Lung (tissue), 12 donors: Measurements from ENCODE around the gene MYO18B. TPM values are rescaled to one million over a fixed set of nuclear protein-coding genes. Genes with fewer than 3 reads are reported as not detected.
"Not testable (repeated sequence)": the region's sequence is repeated elsewhere in the genome, so short reads cannot be mapped to it uniquely, and the experiment has no call there.

Experiments used
- ATAC-seq: fragments of 200-7000 bp; cut with Tn5 transposase; one replicate; pipeline ENCODE4 v1.9.1; 2020; ENCODE audit warnings: moderate number of reproducible peaks; ENCODE audit not compliant: insufficient read depth, low FRiP score
- DNase-seq, 3 donors: peaks; one replicate each; pipeline ENCODE4 v3.0.0-alpha.2; 2013 to 2017
- H3K27ac ChIP-seq, 2 donors: one replicate each; pipeline ENCODE4 v1.5.1; 2013; ENCODE audit warnings: mild to moderate bottlenecking in 2 of 2, moderate library complexity in 2 of 2, control low read depth in 1 of 2, inconsistent platforms in 1 of 2, low read depth in 1 of 2, low read length in 1 of 2
- H3K27me3 ChIP-seq, 3 donors: one replicate each; pipeline ENCODE4 v1.5.1; 2013; ENCODE audit warnings: low read length in 2 of 3; ENCODE audit not compliant: control insufficient read depth in 3 of 3, insufficient read depth in 3 of 3
- H3K36me3 ChIP-seq, 4 donors: one replicate each; pipeline ENCODE4 v1.5.1; 2013; ENCODE audit warnings: low read length in 4 of 4, mild to moderate bottlenecking in 1 of 4, moderate library complexity in 1 of 4; ENCODE audit not compliant: control insufficient read depth in 4 of 4, insufficient read depth in 4 of 4
- H3K4me1 ChIP-seq, 5 donors: one replicate each; pipeline ENCODE4 v1.5.1; 2013; ENCODE audit warnings: low read length in 5 of 5, mild to moderate bottlenecking in 2 of 5, moderate library complexity in 1 of 5; ENCODE audit not compliant: control insufficient read depth in 5 of 5, insufficient read depth in 5 of 5
- H3K4me3 ChIP-seq: one replicate; pipeline ENCODE4 v1.5.1; 2013; ENCODE audit warnings: mild to moderate bottlenecking, control low read depth, moderate library complexity
- H3K9ac ChIP-seq, 2 donors: one replicate each; pipeline ENCODE4 v1.5.1; 2013; ENCODE audit warnings: low read length in 2 of 2, control low read depth in 1 of 2; ENCODE audit not compliant: insufficient read depth in 1 of 2
- H3K9me3 ChIP-seq, 4 donors: one replicate each; pipeline ENCODE4 v1.5.1; 2013; ENCODE audit warnings: low read length in 3 of 4, mild to moderate bottlenecking in 1 of 4, moderate library complexity in 1 of 4; ENCODE audit not compliant: control insufficient read depth in 4 of 4, insufficient read depth in 3 of 4
- CTCF ChIP-seq: IDR thresholded peaks from 2 replicates; pipeline ENCODE4 v1.5.1; 2012; ENCODE audit warnings: mild to moderate bottlenecking; ENCODE audit errors: control extremely low read depth, extremely low read depth
- WGBS, 2 donors: extraction: QIAGEN DNeasy Blood & Tissue Kit; methylation state at CpG; one replicate each; pipeline ENCODE4 v1.1.7; 2013; 5-methylcytosine and 5-hydroxymethylcytosine counted together
- polyA plus RNA-seq, 2 donors: library from polyadenylated mRNA; stranded (reverse); fragments of 200-250 nt; gene quantifications; one replicate each; pipeline ENCODE4 v1.2.1, GENCODE V29; 2013
- total RNA-seq, 2 donors: library from RNA; depleted of rRNA in 1 of 2; stranded (reverse); fragments of >200 nt in 1 of 2; gene quantifications; one replicate each; pipeline ENCODE4 v1.2.1, GENCODE V29; 2014 to 2021
- donor health status: control.
- donor health status: control.
- donor health status: Bipolar disorder and iron deficiency.
- donor health status: healthy.
- donor health status: DM: yes; HTN: yes; CAD: no.

MYO18B gene
- total and polyA plus RNA-seq, 4 donors = 0.02 to 0.71 (median 0.07) TPM

- no peak for DNase-seq
- peaks cover 0 to 7% (median 6%) of the 10 kb centered on the region in 3 donors for H3K27me3 ChIP-seq
- H3K27ac ChIP-seq = no peak overlapping the region
- no peak for ATAC-seq
- no peak overlapping the region for H3K9ac ChIP-seq
- no peaks in the 10 kb centered on the region for H3K4me1 ChIP-seq
- no peak for TF ChIP-seq CTCF
- WGBS, 2 donors = 77 to 85% methylated on average over 9 of the region's 9 CpGs
- H3K4me3 ChIP-seq = no peak overlapping the region
- peaks cover 0 to 16% (median 0%) of the 10 kb centered on the region in 4 donors for H3K36me3 ChIP-seq
- H3K9me3 ChIP-seq = peaks cover 0 to 3% (median 0%) of the 10 kb centered on the region in 4 donors
These were observed 230.4 kb downstream of the MYO18B start for GRCh38 chr22:25972397-25972796.

DNA sequence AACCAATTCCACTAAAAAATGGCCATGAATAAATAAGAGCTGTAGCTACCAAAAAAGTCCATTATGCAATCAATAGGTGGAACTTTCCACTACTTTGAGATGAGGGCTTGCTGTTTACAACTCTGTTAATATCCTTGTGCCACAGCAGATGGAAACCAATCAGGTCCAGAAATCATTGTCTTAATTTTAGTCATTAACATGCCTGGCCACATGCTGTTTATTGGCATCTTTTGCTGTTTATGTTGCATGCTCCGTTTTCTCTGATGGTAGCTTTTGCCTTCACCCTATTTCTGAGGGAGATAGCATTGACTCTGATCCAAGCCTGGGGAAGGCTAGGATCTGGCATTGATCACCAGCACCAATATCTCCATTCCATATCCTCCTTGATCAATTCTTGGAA, 234.4 kb downstream of the MYO18B start:
- no peak for DNase-seq
- H3K27me3 ChIP-seq = peaks cover 2 to 5% (median 3%) of the 10 kb centered on the region in 3 donors
- no peak for ATAC-seq
- H3K27ac ChIP-seq = no peak overlapping the region
- H3K4me3 ChIP-seq = no peak overlapping the region
- no peaks in the 10 kb centered on the region for H3K9me3 ChIP-seq
- WGBS, 2 donors = 68 to 79% methylated on average over 1 of the region's 1 CpG
- H3K36me3 ChIP-seq = peaks cover 0 to 16% (median 0%) of the 10 kb centered on the region in 4 donors
- no peaks in the 10 kb centered on the region for H3K4me1 ChIP-seq
- H3K9ac ChIP-seq = no peak overlapping the region
- TF ChIP-seq CTCF = no peak

- Histone ChIP-seq H3K9me3 (no peaks in the 10 kb centered on the region), H3K36me3 (peaks cover 0 to 4% (median 0%) of the 10 kb centered on the region in 4 donors), H3K4me3 (no peak overlapping the region), H3K27me3 (peaks cover 2 to 4% (median 3%) of the 10 kb centered on the region in 3 donors), H3K27ac (no peak overlapping the region), H3K4me1 (no peaks in the 10 kb centered on the region), H3K9ac (no peak overlapping the region)
- TF ChIP-seq CTCF = no peak
- WGBS, 2 donors = 68 to 78% methylated on average over 3 of the region's 3 CpGs
- DNase-seq = no peak
- ATAC-seq = no peak
These were observed 238.0 kb downstream of the MYO18B start for GRCh38 chr22:25979968-25980367.

GRCh38 chr22:25984911-25985310, 242.9 kb downstream of the MYO18B start:
- not testable (repeated sequence) for H3K4me3 ChIP-seq, ATAC-seq, H3K9ac ChIP-seq, DNase-seq, H3K4me1 ChIP-seq, H3K36me3 ChIP-seq, H3K27me3 ChIP-seq, H3K9me3 ChIP-seq, H3K27ac ChIP-seq
- WGBS, 2 donors = 93 to 100% methylated on average over 1 of the region's 1 CpG
